SK-N-DZ (cell line): ENCODE results near the gene OR2T2.
"Not testable (repeated sequence)": the region's sequence is repeated elsewhere in the genome, so short reads cannot be mapped to it uniquely, and the experiment has no call there.

Source experiments
- DNase-seq: peaks from one replicate; pipeline ENCODE4 v3.0.0-alpha.2; 2015; ENCODE audit warnings: low spot score

OR2T2 gene

GRCh38 chr1:248450466-248451145 is 5.2 kb downstream of the OR2T2 start:
- not testable (repeated sequence) for DNase-seq

- DNase-seq, result not testable (repeated sequence)
Observed at GRCh38 chr1:248453619-248454018, 8.2 kb downstream of the OR2T2 start.

- DNase-seq, result not testable (repeated sequence)
Observed at GRCh38 chr1:248455045-248455444, 9.6 kb downstream of the OR2T2 start.

GRCh38 chr1:248456635-248457034 is 11.2 kb downstream of the OR2T2 start:
- DNase-seq, result not testable (repeated sequence)

GRCh38 chr1:248459117-248459516 is 13.7 kb downstream of the OR2T2 start:
- DNase-seq, result not testable (repeated sequence)

GRCh38 chr1:248471154-248471553 is 25.7 kb downstream of the OR2T2 start:
- DNase-seq, result no peak

GRCh38 chr1:248472111-248472510 is 26.7 kb downstream of the OR2T2 start:
- not testable (repeated sequence) for DNase-seq

GRCh38 chr1:248473051-248473450 is 27.6 kb downstream of the OR2T2 start, which contains the start of gene OR2T3:
TSS of gene OR2T3 (plus strand) at chr1:248473351. CDS start at chr1:248473351, 0 bp downstream.
- DNase-seq, result not testable (repeated sequence)

GRCh38 chr1:248475660-248476059 is 30.2 kb downstream of the OR2T2 start:
- not testable (repeated sequence) for DNase-seq

- DNase-seq, result not testable (repeated sequence)
Observed at GRCh38 chr1:248481686-248482579, 36.5 kb downstream of the OR2T2 start.

GRCh38 chr1:248488289-248488688 is 42.9 kb downstream of the OR2T2 start, which contains the start of gene OR2T5:
TSS of gene OR2T5 (plus strand) at chr1:248488589. CDS start at chr1:248488589, 0 bp downstream.
- not testable (repeated sequence) for DNase-seq

GRCh38 chr1:248496661-248497060 is 51.2 kb downstream of the OR2T2 start:
- DNase-seq, result not testable (repeated sequence)

- DNase-seq, result not testable (repeated sequence)
Observed at GRCh38 chr1:248500305-248501035, 55.0 kb downstream of the OR2T2 start.
